RWPE1 (cell line): ENCODE results near the gene FMC1.
"Not testable (repeated sequence)": the region's sequence is repeated elsewhere in the genome, so short reads cannot be mapped to it uniquely, and the experiment has no call there.

Source experiments
- CTCF ChIA-PET: fragments of 350-600 bp; sonication (Branson Sonifier 250); formaldehyde crosslinking; extraction: SDS; loops from one replicate; lab custom pipeline; 2021; lab: Yijun Ruan, JAX
- POLR2A ChIA-PET: fragments of 400-600 bp; formaldehyde crosslinking; extraction: SDS; loops from one replicate; lab custom pipeline; 2020; ENCODE audit warnings: antibody characterized with exemption; ENCODE audit not compliant: low non-redundant PET; lab: Yijun Ruan, JAX
- DNase-seq: peaks from one replicate; pipeline ENCODE4 v3.0.0; 2012; ENCODE audit warnings: low spot score
- H3K27ac ChIP-seq: fragments of 450-650 bp; 2 replicates; pipeline ENCODE4 v1.5.1; 2017
- CTCF ChIP-seq: fragments of 450-650 bp; conservative IDR thresholded peaks from 2 replicates; pipeline ENCODE4 v1.5.1; 2017; ENCODE audit warnings: low read depth, mild to moderate bottlenecking

FMC1 gene

GRCh38 chr7:139299296-139299695 lies 41.8 kb upstream of the FMC1 start:
- DNase-seq = no peak
- CTCF ChIA-PET = no interaction called here
- TF ChIP-seq CTCF = no peak
- POLR2A ChIA-PET = no interaction called here
- no peak overlapping the region for H3K27ac ChIP-seq

GRCh38 chr7:139300390-139300789 lies 40.7 kb upstream of the FMC1 start:
- no peak for DNase-seq
- TF ChIP-seq CTCF = no peak
- H3K27ac ChIP-seq = no peak overlapping the region
- POLR2A ChIA-PET = no interaction called here
- CTCF ChIA-PET = no interaction called here

- no peak overlapping the region for H3K27ac ChIP-seq
- ChIA-PET POLR2A (no interaction called here), CTCF (no interaction called here)
- no peak for DNase-seq
- no peak for TF ChIP-seq CTCF
Measured at GRCh38 chr7:139304517-139304916, 36.6 kb upstream of the FMC1 start.

GRCh38 chr7:139317939-139318505 lies 23.1 kb upstream of the FMC1 start:
- H3K27ac ChIP-seq = no peak overlapping the region
- ChIA-PET CTCF (interaction anchor here (0.7 kb wide), 1 partner anchor 192 kb away, joined by 4 read pairs; no protein-coding TSS in a partner anchor), POLR2A (no interaction called here)
- no peak for DNase-seq
- no peak for TF ChIP-seq CTCF

GRCh38 chr7:139321071-139321745 lies 19.9 kb upstream of the FMC1 start:
- POLR2A ChIA-PET = no interaction called here
- H3K27ac ChIP-seq = no peak overlapping the region
- CTCF ChIA-PET = no interaction called here
- DNase-seq = no peak
- TF ChIP-seq CTCF = no peak

GRCh38 chr7:139324709-139325108 lies 16.4 kb upstream of the FMC1 start:
- H3K27ac ChIP-seq, CTCF ChIA-PET, DNase-seq, POLR2A ChIA-PET: not testable (repeated sequence)

- DNase-seq = peak; percentile 69
- ChIA-PET CTCF (no interaction called here), POLR2A (no interaction called here)
- no peak overlapping the region for H3K27ac ChIP-seq
- no peak for TF ChIP-seq CTCF
Measured at GRCh38 chr7:139328375-139328774, 12.8 kb upstream of the FMC1 start.
